HL-60 (cell line): ENCODE measurements around the gene BABAM2.

Experiments
- CTCF ChIP-seq: IDR thresholded peaks from one replicate; pipeline ENCODE4 v1.5.1; 2011; ENCODE audit warnings: low read length, control low read depth, inconsistent platforms; ENCODE audit not compliant: insufficient read depth
- GABPA ChIP-seq: IDR thresholded peaks from 2 replicates; pipeline ENCODE4 v1.6.1; 2012; ENCODE audit warnings: low read depth
- POLR2AphosphoS5 ChIP-seq: IDR thresholded peaks from 2 replicates; pipeline ENCODE4 v1.6.1; 2012; ENCODE audit warnings: low read depth
- REST ChIP-seq: IDR thresholded peaks from 2 replicates; pipeline ENCODE4 v1.6.1; 2012; ENCODE audit warnings: low read depth; ENCODE audit not compliant: insufficient replicate concordance
- SPI1 ChIP-seq: IDR thresholded peaks from 2 replicates; pipeline ENCODE4 v1.6.1; 2012; ENCODE audit warnings: low read depth, mild to moderate bottlenecking, borderline replicate concordance

- TF ChIP-seq CTCF (no peak), REST (no peak), POLR2AphosphoS5 (no peak), SPI1 (no peak), GABPA (no peak)
Observed at GRCh38 chr2:27915874-27916273, 25.3 kb downstream of the BABAM2 start.
